ENCODE results near the gene AHNAK2.
"Not testable (repeated sequence)": the region's sequence is repeated elsewhere in the genome, so short reads cannot be mapped to it uniquely, and the experiment has no call there.

The AHNAK2 gene

DNA sequence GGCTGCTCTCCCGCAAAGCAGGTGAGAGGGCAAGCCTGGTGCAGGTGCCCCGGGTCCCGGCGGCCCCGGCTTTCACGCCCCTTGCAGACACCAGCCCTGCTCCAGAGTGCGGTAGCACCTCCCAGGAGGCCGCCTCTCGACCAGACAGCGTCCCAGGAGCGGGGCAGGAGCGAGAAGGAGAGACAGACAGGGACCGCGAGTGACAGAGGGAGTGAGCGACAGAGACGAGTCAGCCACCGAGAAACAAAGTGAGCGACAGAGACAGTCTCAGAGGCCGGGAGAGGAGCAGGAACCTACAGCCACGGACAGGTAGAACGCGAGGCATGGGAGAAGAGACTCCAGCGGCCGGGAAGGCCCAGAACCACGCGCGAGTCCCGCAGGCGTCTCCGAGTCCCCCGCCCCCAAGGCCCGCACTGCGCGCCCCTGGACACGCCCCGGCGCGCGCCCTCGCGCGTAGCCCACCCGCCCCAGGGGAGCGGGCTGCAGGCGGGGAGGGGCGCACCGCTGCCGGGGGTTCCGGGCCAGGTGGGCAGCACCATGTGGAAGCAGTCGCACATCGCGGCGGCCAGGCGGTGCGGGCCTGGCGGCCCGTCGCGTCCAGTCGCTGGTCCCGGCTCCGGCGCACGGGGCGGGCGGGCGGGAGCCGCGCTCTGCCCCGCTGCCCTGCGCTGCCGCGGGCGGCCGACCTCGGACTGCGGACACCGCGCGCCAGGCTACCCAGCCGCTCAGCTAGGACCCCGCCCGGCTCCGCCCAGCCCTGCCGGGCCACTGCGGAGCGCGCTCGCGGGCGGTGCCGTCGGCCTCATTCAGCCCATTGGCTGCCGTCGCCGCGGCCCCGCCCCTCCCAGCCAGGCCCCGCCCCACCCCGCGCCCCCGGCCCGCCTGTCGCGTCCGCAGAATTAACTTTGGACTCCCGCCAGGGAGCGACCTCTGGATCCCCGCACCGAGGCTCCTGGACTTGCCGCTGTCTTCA, at the start of gene AHNAK2:
Gene AHNAK2, minus strand, starts transcription at position 694 of the 973 bp plus-strand sequence. Its CDS starts 137 bp downstream, at position 557.
- no peak for DNase-seq

- DNase-seq: not testable (repeated sequence)
These were observed 49.5 kb upstream of the AHNAK2 start for GRCh38 chr14:105027718-105028117.

DNA sequence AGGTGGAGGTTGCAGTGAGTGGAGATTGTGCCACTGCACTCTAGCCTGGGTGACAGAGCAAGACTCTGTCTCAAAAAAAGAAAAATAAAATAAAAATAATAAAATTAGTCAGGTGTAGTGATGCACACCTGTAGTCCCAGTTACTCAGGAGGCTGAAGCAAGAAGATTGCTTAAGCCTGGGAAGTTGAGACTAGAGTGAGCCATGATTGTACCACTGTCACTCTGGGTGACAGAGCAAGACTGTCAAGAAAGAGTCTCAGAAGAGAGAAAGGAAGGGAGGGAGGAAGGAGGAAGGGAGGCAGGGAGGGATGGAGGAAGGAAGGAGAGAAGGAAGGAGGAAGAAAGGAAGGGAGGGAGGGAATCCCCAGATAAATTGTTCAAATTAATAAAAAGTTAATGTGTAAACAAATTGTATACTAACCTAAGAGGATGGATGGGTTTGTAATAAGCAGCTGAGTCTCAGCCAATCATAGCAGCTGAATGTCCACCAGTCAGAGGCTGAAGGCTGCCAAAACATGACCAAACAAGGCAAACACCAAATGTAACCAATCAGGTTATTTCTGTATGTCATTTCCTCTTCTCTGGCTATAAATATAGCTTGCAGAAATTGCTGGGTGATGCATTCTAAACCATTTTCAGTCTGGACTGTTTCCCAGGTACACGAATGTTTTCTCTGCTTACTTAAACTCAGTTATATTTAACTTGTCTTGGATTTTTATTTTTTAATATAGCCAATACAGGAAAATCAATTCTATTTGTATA, 48.8 kb upstream of the AHNAK2 start:
- no peak for DNase-seq

DNA sequence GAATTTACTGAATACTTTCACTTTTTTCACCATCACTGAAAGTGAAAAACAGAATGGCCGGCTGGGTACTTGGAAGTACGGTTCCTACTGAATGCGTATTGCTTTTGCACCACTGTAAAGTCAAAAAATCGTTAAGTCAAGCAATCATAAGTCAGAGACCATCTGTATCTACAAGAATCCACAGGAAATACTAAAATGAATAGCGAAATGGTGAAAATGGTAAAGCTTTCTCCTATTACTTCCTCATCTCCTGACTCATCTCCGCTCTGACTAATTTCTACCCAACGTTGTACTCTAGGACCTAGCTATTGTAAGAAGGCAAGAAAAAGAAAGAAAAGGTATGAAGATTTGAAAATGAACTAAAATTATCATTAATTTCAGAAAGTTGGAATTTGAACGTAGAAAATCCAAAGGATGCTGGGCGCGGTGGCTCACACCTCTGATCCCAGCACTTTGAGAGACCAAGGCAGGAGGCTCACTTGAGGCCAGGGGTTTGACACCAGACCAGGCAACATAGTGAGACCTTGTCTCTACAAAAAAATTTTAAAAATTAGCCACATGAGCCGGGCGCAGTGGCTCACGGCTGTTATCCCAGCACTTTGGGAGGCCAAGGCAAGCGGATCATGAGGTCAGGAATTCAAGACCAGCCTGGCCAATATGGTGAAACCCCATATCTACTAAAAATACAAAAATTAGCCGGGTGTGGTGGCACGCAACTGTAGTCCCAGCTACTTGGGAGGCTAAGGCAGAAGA, 48.0 kb upstream of the AHNAK2 start:
- DNase-seq: no peak

DNA sequence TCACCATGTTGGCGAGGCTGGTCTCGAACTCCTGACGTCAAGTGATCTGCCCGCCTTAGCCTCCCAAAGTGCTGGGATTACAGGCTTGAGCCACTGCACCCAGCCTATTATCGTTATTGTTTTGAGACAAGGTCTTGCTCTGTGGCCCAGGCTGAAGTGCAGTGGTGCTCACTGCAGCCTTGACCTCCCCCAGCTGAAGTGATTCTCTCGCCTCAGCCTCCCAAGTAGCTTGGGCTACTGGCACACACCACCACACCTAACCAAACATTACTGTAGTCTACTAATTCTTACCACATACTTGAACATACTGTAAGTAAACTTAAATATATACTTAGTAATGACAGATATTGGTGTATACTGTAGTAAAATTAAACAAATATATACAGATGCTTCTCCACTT, 47.3 kb upstream of the AHNAK2 start:
- no peak for DNase-seq

- DNase-seq: no peak
These were observed 45.8 kb upstream of the AHNAK2 start for GRCh38 chr14:105023791-105024480.

DNA sequence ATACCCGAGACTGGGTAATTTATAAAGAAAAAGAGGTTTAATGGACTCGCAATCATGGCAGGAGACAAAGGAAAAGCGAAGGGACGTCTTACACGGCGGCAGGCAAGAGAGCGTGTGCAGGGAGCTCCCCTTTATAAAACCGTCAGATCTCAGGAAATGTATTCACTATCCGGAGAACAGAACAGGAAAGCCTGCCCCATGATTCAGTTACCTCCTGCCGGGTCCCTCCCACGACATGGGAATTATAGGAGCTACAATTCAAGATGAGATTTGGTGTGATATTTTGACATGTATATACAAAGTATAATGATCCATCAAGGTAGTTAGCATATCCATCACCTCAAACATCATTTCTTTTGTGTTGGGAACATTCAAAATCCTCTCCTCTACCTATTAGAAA, 45.0 kb upstream of the AHNAK2 start:
- no peak for DNase-seq

DNA sequence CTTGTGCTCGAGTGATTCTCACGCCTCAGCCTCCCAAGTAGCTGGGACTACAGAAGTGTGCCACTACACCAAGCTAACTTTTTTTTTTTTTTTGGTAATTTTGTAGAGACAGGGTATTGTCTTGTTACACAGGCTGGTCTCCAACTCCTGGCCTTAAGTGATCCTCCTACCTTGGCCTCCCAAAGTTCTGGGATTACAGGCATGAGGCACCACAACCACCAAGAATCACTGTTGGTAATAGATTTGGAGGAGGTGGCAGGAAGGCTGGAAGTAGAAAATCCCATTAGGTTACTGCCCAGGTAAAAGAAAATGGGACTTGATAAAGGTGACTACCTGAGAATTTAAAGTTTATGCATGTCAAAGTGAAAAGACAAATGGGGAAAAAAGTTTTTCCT, 44.1 kb upstream of the AHNAK2 start:
- no peak for DNase-seq

- DNase-seq: no peak
These were observed 43.6 kb upstream of the AHNAK2 start for GRCh38 chr14:105021656-105022275.

- peak; percentile 98 for DNase-seq
These were observed 42.9 kb upstream of the AHNAK2 start, which contains the start of gene CDCA4 for GRCh38 chr14:105020815-105021655. Gene CDCA4 (minus strand): TSS chr14:105021083. CDS start chr14:105011929, 9,154 bp downstream.

GRCh38 chr14:105019861-105020814, 42.0 kb upstream of the AHNAK2 start:
- no peak for DNase-seq

- DNase-seq: no peak
These were observed 40.2 kb upstream of the AHNAK2 start for GRCh38 chr14:105018414-105018813.

GRCh38 chr14:105015905-105016304, 37.7 kb upstream of the AHNAK2 start:
- no peak for DNase-seq

DNA sequence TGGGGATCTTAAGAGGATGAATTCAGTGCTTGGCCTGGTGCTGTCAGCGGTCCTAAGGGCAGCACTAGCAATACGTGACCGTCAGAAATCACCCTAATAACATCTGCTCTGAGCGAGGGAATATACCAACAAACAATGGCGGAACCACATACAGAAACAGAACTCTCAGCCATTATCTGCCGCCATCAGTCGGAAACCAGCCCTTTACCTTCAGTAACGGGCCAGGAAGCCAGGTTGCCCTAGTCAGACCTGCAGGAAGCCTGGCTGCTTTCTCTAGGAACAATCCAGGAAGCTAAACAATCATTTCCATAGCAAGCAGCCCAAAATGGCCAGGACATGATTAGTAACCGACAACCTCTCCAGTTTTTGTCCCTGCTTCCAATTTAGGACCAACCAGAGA, 37.1 kb upstream of the AHNAK2 start:
- DNase-seq: no peak

- no peak for DNase-seq
These were observed 36.5 kb upstream of the AHNAK2 start for GRCh38 chr14:105014631-105015030.

DNA sequence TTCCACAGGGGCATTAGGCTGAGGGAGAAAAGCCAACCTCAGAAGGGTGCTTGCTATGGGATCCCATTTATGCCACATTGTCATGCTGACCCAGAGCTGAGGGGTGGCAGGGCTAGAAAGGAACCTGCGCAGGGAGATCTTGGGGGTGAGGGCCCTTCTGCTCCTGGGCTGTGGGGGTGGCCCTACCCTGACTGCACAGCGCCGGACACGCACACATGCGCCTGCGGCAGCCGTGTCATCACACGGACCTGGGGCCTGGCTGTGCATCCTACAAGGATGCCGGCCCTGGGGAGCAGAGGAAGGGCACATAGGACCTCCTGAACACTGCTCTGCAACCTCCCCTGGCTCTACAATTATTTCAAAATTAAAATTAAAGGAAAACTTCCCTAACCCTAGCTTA, 35.9 kb upstream of the AHNAK2 start:
- no peak for DNase-seq

DNA sequence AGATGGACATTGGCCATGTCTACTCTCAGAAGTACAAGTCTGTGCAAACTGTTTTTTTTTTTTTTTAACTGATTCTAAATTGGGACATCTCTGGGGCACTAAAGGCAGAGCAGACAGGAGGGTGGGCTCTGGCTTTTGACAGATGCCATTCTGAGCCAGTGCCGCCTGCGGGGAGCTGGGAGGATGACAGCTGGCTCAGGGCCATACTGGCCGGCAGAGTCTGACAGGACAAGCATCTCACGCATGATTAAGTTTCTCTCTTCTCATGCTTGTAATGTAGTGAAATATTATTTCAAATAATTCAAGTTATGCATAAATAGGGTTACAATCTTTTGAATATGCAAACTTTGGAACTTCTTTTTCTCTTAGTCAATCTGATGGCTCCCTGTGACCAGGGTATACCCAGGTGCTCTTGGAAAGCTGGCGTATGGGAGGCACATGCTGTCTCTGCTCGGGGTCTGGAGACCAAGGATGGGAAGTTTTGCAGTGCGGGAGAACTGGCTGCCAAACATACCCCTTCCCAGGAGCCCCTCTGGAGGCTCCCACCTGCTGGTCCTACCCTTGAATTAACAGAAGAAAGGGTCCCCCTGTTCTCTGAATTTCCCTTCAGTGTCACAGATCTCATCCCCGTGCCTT, 35.1 kb upstream of the AHNAK2 start:
- no peak for DNase-seq

DNA sequence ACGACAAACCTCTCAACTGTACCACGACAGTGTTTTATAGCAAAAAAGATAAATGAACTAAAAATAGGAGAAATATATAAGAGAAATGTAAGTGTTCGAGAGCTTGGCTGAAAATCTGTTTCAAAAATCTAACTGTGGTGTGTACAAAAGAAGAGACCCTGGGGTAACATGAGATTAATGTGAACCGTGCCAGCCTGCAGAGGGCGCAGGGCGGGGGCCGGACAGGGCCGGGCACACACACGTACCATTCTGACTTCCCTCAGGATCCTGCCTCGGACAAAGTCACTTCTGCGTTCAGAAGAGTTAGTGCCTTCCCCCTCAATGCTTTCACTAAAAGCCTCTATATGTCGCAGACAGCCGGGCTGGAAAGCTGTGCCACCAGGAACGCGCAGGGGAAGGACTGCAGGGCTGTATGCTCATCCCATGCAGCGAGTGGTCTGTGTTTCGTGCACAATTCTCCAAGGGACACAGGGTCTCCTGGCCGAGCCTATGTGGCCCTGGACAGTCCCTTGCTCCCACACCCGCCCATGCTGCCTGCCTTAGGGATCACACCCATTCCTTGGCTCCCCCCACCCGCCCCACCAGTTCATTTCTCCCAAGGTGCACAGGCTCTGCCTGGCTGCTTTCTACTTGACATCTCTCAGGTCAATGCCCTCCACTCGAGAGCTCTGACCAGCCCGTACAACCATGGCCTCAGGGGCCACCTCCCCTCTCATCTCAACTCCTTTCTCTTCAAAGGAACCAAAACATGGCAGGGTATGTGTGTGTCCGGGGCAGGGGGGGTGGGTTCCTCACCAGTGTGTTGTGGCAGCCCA, 34.2 kb upstream of the AHNAK2 start:
- DNase-seq: no peak
